ENCODE results near the gene MAD2L1BP. TPM values are rescaled to one million over a fixed set of nuclear protein-coding genes. Genes with fewer than 3 reads are reported as not detected.

The MAD2L1BP gene
- total RNA-seq, 4 donors from 2014 or later: 15.6 to 37.2 (median 26.6) TPM

DNA sequence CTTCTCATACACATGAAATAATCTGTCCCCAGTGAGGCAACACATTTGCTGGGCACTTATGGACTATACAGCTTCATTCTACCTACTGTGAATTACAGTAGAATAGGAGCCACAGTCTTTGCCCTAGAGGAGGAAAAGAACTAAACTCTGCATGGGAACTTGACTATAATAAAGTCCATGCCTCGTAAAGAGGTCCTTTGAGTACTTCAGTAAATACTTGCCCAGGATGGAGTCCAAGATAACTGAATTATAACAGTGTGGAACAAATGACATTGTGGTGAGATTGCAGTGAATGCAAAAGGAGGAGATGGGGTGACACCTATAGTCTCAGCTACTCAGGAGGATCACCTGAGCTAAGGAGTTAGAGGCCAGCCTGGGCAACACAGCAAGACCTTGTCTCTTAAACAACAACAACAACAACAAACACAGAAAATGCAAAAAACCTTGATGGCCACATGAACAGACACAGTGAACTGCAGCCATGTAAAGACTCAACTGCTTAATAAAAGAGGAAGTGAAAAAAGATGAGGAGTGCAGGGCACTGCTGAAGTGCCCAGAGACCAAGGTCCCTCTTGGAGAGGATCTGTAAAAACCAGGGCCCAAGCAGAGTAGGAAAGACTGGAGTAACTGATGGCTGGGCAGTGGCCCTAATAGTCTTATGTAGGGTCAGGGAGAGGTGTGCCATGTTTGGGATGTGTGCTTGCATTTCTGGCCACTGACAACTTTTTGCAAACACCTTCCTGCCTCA is 48.2 kb downstream of the MAD2L1BP start:
- TF ChIP-seq, protein P1, sequence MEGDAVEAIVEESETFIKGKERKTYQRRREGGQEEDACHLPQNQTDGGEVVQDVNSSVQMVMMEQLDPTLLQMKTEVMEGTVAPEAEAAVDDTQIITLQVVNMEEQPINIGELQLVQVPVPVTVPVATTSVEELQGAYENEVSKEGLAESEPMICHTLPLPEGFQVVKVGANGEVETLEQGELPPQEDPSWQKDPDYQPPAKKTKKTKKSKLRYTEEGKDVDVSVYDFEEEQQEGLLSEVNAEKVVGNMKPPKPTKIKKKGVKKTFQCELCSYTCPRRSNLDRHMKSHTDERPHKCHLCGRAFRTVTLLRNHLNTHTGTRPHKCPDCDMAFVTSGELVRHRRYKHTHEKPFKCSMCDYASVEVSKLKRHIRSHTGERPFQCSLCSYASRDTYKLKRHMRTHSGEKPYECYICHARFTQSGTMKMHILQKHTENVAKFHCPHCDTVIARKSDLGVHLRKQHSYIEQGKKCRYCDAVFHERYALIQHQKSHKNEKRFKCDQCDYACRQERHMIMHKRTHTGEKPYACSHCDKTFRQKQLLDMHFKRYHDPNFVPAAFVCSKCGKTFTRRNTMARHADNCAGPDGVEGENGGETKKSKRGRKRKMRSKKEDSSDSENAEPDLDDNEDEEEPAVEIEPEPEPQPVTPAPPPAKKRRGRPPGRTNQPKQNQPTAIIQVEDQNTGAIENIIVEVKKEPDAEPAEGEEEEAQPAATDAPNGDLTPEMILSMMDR (IDR thresholded peaks at IDR 0.05; ENCODE audit: low read depth): no peak

DNA sequence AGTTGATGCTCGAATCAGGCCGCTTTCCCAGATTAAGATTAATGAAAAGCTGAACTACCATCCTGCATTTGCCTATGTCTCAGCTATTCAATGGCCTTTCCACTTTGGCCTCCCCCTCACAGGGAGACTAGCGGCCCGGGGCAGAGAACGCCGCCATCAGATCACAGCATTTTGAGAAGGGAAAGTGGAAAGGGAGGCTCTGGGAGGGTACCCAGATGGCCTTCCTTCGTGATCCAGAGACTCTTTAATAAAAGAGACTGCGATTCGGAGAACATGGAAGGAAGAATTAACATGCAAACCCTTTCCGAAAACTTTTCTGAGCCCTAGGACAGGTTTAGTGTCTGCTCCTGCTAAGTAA is 51.4 kb downstream of the MAD2L1BP start:
- TF ChIP-seq, protein P1 (IDR thresholded peaks at IDR 0.05; ENCODE audit: low read depth): no peak

DNA sequence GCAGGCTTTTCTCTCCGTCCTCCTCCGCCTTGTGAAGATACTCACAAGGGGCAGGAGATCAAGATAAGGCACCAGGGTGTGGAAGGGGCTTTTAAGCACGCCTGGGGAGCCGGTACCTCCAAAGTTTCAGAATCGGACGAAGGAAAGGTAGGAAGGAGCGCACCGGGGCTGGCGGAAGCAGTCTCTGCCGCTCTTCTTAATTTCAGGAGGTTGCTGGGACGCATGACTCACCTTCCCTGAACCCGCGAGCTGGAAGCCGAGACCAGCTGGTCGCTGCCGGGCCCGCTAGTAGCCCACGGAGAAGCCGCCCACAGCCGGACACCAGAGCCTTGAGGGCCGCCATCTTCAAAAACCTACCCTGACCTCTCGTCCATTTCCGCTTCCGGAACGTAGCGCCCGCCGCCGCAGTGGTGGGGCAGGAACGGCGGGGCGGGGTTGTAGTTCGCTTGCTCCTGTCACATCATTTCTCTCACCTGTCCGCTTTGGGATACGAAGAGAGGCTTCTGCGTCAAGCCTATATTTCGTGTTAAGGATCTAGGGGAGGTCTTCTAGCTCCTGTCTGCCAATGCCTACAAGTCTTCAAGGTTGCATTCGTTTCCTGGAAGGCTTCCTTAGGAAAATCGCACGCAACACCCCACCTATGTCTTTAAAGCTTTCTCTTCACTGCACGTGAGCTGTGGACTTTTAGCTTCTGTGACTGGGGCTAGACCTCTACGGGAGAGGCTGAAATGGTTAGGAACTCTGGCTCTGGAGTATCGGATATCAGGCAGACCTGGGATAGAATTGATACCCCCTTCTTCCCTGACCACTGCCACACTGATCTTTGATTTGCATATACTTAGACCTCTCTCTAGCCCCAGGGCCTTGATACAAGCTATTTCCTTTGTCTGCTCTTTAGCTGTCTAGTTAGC is 52.1 kb downstream of the MAD2L1BP start, which contains the start of gene MRPS18A:
Gene MRPS18A (minus strand): TSS at position 355 of the 911 bp plus-strand sequence. CDS start 12 bp downstream, at position 343.
- TF ChIP-seq, protein P1 (IDR thresholded peaks at IDR 0.05; ENCODE audit: low read depth): no peak

DNA sequence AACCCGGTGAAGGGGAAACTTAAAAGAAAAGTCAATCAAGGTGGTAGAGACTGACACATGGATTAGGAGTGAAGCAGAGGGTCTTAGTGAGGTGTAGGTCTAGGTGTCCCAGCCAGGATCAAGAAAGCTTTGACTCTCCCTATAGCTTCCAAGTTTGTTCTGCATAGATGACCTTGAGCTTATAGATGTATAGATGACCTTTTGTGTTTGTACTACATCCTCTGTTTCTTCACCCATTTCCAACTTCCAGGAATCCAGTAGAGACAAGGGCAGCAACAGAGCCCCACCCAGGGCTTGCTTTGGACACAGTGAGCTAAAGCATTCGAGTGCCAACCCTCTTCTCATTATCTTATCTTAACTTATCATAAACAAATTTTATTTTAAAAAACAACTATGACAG is 53.8 kb downstream of the MAD2L1BP start:
- TF ChIP-seq, protein P1 (IDR thresholded peaks at IDR 0.05; ENCODE audit: low read depth): no peak

Other genes starting within 250 kb of the MAD2L1BP start
- gene ABCC10, start 208.3 kb upstream of the MAD2L1BP start, total RNA-seq: 10 to 100 TPM in 2 of 4 donors, 1 to 10 TPM in 2; 7.0 to 12.9 (median 9.7) TPM
- not detected for gene DLK2, start 180.3 kb upstream of the MAD2L1BP start, total RNA-seq
- gene TJAP1, start 158.3 kb upstream of the MAD2L1BP start, total RNA-seq: 10 to 100 TPM; 13.4 to 29.6 (median 16.3) TPM
- under 1 TPM in 2 of 4 donors, not detected in 2; 0.33 to 0.57 TPM for gene LRRC73, start 125.5 kb upstream of the MAD2L1BP start, total RNA-seq
- 100 to 1,000 TPM in 1 of 4 donors, 10 to 100 TPM in 3; 64.1 to 135 (median 83.7) TPM for gene YIPF3, start 118.9 kb upstream of the MAD2L1BP start, total RNA-seq
- 10 to 100 TPM; 12.4 to 19.6 (median 14.6) TPM for gene POLR1C, start 118.8 kb upstream of the MAD2L1BP start, total RNA-seq
- gene XPO5, start 59.8 kb upstream of the MAD2L1BP start, total RNA-seq: 10 to 100 TPM; 14.5 to 36.5 (median 16.0) TPM
- 10 to 100 TPM in 1 of 4 donors, 1 to 10 TPM in 3; 4.6 to 16.3 (median 7.4) TPM for gene POLH, start 59.7 kb upstream of the MAD2L1BP start, total RNA-seq
- 10 to 100 TPM; 36.4 to 54.6 (median 46.0) TPM for gene GTPBP2, start 6.6 kb upstream of the MAD2L1BP start, total RNA-seq
- gene RSPH9, start 9.2 kb downstream of the MAD2L1BP start, total RNA-seq: under 1 TPM in 2 of 4 donors, not detected in 2; 0.19 to 0.49 TPM
- gene MRPS18A, start 52.0 kb downstream of the MAD2L1BP start, total RNA-seq: 10 to 100 TPM; 28.5 to 31.3 (median 30.4) TPM
- 100 to 1,000 TPM; 195 to 909 (median 398) TPM for gene VEGFA, start 134.4 kb downstream of the MAD2L1BP start, total RNA-seq

Measured in subcutaneous adipose tissue (tissue), 4 donors.